H9 (cell line): ENCODE measurements around the gene METAP2. TPM values are rescaled to one million over a fixed set of nuclear protein-coding genes. Genes with fewer than 3 reads are reported as not detected.

Source experiments
- DNase-seq: peaks from one replicate; pipeline ENCODE4 v3.0.0-alpha.2; 2017
- H2AFZ ChIP-seq: one replicate; pipeline ENCODE4 v1.6.1; 2013; ENCODE audit warnings: mild to moderate bottlenecking, low read length, control low read depth, moderate library complexity
- H2AK5ac ChIP-seq: 2 replicates; pipeline ENCODE4 v1.6.1; 2013; ENCODE audit warnings: low read length, control low read depth, mixed read lengths; ENCODE audit not compliant: insufficient read length
- H2BK120ac ChIP-seq: one replicate; pipeline ENCODE4 v1.6.1; 2013; ENCODE audit warnings: low read depth, mild to moderate bottlenecking, low read length, control low read depth, inconsistent platforms; ENCODE audit not compliant: poor library complexity, severe bottlenecking
- H2BK12ac ChIP-seq: 2 replicates; pipeline ENCODE4 v1.6.1; 2013; ENCODE audit warnings: low read length, control low read depth, mixed read lengths, low read depth; ENCODE audit not compliant: insufficient read length
- H2BK15ac ChIP-seq: 2 replicates; pipeline ENCODE4 v1.6.1; 2013; ENCODE audit warnings: low read depth, low read length, control low read depth
- H2BK20ac ChIP-seq: one replicate; pipeline ENCODE4 v1.6.1; 2013; ENCODE audit warnings: low read depth, mild to moderate bottlenecking, low read length, control low read depth, inconsistent platforms; ENCODE audit not compliant: poor library complexity, severe bottlenecking
- H2BK5ac ChIP-seq: 2 replicates; pipeline ENCODE4 v1.6.1; 2013; ENCODE audit warnings: low read length, control low read depth, mixed read lengths; ENCODE audit not compliant: insufficient read length
- H3K14ac ChIP-seq: 2 replicates; pipeline ENCODE4 v1.6.1; 2013; ENCODE audit warnings: low read length, control low read depth; ENCODE audit not compliant: insufficient read depth
- H3K18ac ChIP-seq: 2 replicates; pipeline ENCODE4 v1.6.1; 2013; ENCODE audit warnings: low read depth, mild to moderate bottlenecking, mixed read lengths, low read length, control low read depth; ENCODE audit not compliant: insufficient read length
- H3K23ac ChIP-seq: 2 replicates; pipeline ENCODE4 v1.6.1; 2013; ENCODE audit warnings: low read length, control low read depth, mixed read lengths, low read depth; ENCODE audit not compliant: insufficient read length
- H3K23me2 ChIP-seq: 2 replicates; pipeline ENCODE4 v1.6.1; 2013; ENCODE audit warnings: low read depth, mild to moderate bottlenecking, mixed read lengths, low read length, control low read depth; ENCODE audit not compliant: insufficient read length, poor library complexity, severe bottlenecking
- H3K27ac ChIP-seq: 2 replicates; pipeline ENCODE4 v1.5.1; 2013; ENCODE audit warnings: low read length, control low read depth, mixed read lengths, low read depth; ENCODE audit not compliant: insufficient read length
- H3K27me3 ChIP-seq: 2 replicates; pipeline ENCODE4 v1.6.1; 2013; ENCODE audit warnings: low read length, control low read depth, inconsistent platforms; ENCODE audit not compliant: insufficient read depth
- H3K4ac ChIP-seq: 2 replicates; pipeline ENCODE4 v1.6.1; 2013; ENCODE audit warnings: low read depth, mild to moderate bottlenecking, control low read depth, inconsistent platforms, low read length, moderate library complexity
- H3K4me1 ChIP-seq: 2 replicates; pipeline ENCODE4 v1.6.1; 2013; ENCODE audit warnings: low read length, control low read depth, inconsistent platforms; ENCODE audit not compliant: insufficient read depth
- H3K4me2 ChIP-seq: 2 replicates; pipeline ENCODE4 v1.6.1; 2013; ENCODE audit warnings: low read length, control low read depth, mixed read lengths; ENCODE audit not compliant: insufficient read length, insufficient read depth
- H3K56ac ChIP-seq: 2 replicates; pipeline ENCODE4 v1.6.1; 2013; ENCODE audit warnings: low read depth, mild to moderate bottlenecking, mixed read lengths, low read length, control low read depth; ENCODE audit not compliant: insufficient read length
- H3K79me1 ChIP-seq: 2 replicates; pipeline ENCODE4 v1.6.1; 2013; ENCODE audit warnings: low read depth, mild to moderate bottlenecking, moderate library complexity, low read length, control low read depth, inconsistent platforms; ENCODE audit not compliant: insufficient read depth, poor library complexity, severe bottlenecking
- H3K79me2 ChIP-seq: 2 replicates; pipeline ENCODE4 v1.6.1; 2013; ENCODE audit warnings: low read length, control low read depth, inconsistent platforms; ENCODE audit not compliant: insufficient read depth
- H3K9ac ChIP-seq: 2 replicates; pipeline ENCODE4 v1.6.1; 2013; ENCODE audit warnings: low read length, control low read depth, mixed read lengths; ENCODE audit not compliant: insufficient read length; ENCODE audit errors: extremely low read depth
- H3K9me3 ChIP-seq: one replicate; pipeline ENCODE4 v1.6.1; 2013; ENCODE audit warnings: low read depth, low read length, inconsistent platforms; ENCODE audit not compliant: control insufficient read depth
- H3T11ph ChIP-seq: one replicate; pipeline ENCODE4 v1.6.1; 2013; ENCODE audit warnings: mild to moderate bottlenecking, low read length, control low read depth, inconsistent platforms
- H4K20me1 ChIP-seq: one replicate; pipeline ENCODE4 v1.6.1; 2013; ENCODE audit not compliant: control insufficient read depth, insufficient read length, insufficient read depth
- H4K5ac ChIP-seq: 2 replicates; pipeline ENCODE4 v1.6.1; 2013; ENCODE audit warnings: low read depth, mild to moderate bottlenecking, mixed read lengths, low read length, control low read depth; ENCODE audit not compliant: insufficient read length
- H4K8ac ChIP-seq: replicated peaks from 2 replicates; pipeline ENCODE4 v1.6.1; 2013; ENCODE audit warnings: low read length, control low read depth, mixed read lengths, low read depth; ENCODE audit not compliant: insufficient read length
- H4K91ac ChIP-seq: 2 replicates; pipeline ENCODE4 v1.6.1; 2013; ENCODE audit warnings: low read depth, mild to moderate bottlenecking, moderate library complexity, mixed read lengths, low read length, control low read depth; ENCODE audit not compliant: insufficient read length
- H3K27ac Mint-ChIP-seq, 3 experiments: 2 replicates in 2 of 3; 3 replicates in 1 of 3; pipeline ENCODE4 v1.8.0; 2020 to 2021; ENCODE audit warnings: mixed read lengths in 3 of 3, mild to moderate bottlenecking in 1 of 3, moderate library complexity in 1 of 3
- H3K27me3 Mint-ChIP-seq: 2 replicates; pipeline ENCODE4 v1.8.0; 2021; ENCODE audit warnings: low read depth, mild to moderate bottlenecking, moderate library complexity, mixed read lengths
- H3K36me3 Mint-ChIP-seq, 3 experiments: 2 replicates in 2 of 3; 3 replicates in 1 of 3; pipeline ENCODE4 v1.8.0; 2020 to 2021; ENCODE audit warnings: low read depth in 3 of 3, mixed read lengths in 3 of 3; ENCODE audit not compliant: insufficient read depth in 1 of 3
- H3K4me1 Mint-ChIP-seq, 2 experiments: 2 replicates each; pipeline ENCODE4 v1.8.0; 2020; ENCODE audit warnings: mixed read lengths in 2 of 2
- H3K4me3 Mint-ChIP-seq, 2 experiments: 2 replicates in 1 of 2; 3 replicates in 1 of 2; pipeline ENCODE4 v1.8.0; 2020 to 2021; ENCODE audit warnings: mild to moderate bottlenecking in 2 of 2, mixed read lengths in 2 of 2, moderate library complexity in 1 of 2
- H3K9me3 Mint-ChIP-seq, 2 experiments: 2 replicates in 1 of 2; 3 replicates in 1 of 2; pipeline ENCODE4 v1.8.0; 2020; ENCODE audit warnings: mild to moderate bottlenecking in 2 of 2, mixed read lengths in 2 of 2, moderate library complexity in 1 of 2
- CTCF ChIP-seq: fragments of 200-600 bp; sonication (generic); conservative IDR thresholded peaks from 3 replicates; pipeline ENCODE4 v1.8.0; 2021; ENCODE audit warnings: antibody characterized with exemption, mild to moderate bottlenecking
- WGBS: extraction: QIAGEN DNeasy Blood & Tissue Kit; methylation state at CpG from one replicate; pipeline ENCODE4 v1.1.7; 2013; ENCODE audit warnings: missing lambda C conversion rate, low lambda C conversion rate, mixed read lengths; ENCODE audit not compliant: insufficient read length; ENCODE audit errors: extremely low coverage; 5-methylcytosine and 5-hydroxymethylcytosine counted together
- total RNA-seq: library from RNA; stranded (reverse); gene quantifications from 2 replicates; pipeline ENCODE4 v1.2.1, GENCODE V29; 2021

The METAP2 gene
- total RNA-seq, 1 experiment from 2014 or later = 140 TPM

- Histone ChIP-seq H3T11ph (no peak overlapping the region), H3K79me1 (no peaks in the 10 kb centered on the region), H2BK5ac (no peak overlapping the region), H4K20me1 (no peaks in the 10 kb centered on the region), H4K8ac (no peak overlapping the region), H2BK15ac (no peak overlapping the region), H2AFZ (no peak overlapping the region), H3K27me3 (no peaks in the 10 kb centered on the region; the same call in 1 of the 2 replicates), H4K91ac (no peak overlapping the region), H3K18ac (no peak overlapping the region), H2BK12ac (no peak overlapping the region), H2BK120ac (no peak overlapping the region), H2BK20ac (no peak overlapping the region), H3K4me2 (no peak overlapping the region), H3K23me2 (no peaks in the 10 kb centered on the region), H3K9ac (no peak overlapping the region), H4K5ac (no peak overlapping the region), H3K4ac (no peak overlapping the region), H3K9me3 (no peaks in the 10 kb centered on the region), H3K79me2 (no peaks in the 10 kb centered on the region), H3K27ac (no peak overlapping the region), H3K4me1 (no peaks in the 10 kb centered on the region), H3K56ac (no peak overlapping the region), H3K14ac (no peak overlapping the region), H3K23ac (no peak overlapping the region), H2AK5ac (no peak overlapping the region)
- Mint-ChIP-seq H3K27ac (no peak overlapping the region; a peak in 1 of 7 replicates), H3K9me3 (no peaks in the 10 kb centered on the region), H3K27me3 (no peaks in the 10 kb centered on the region), H3K36me3 (peaks cover 27 to 89% (median 70%) of the 10 kb centered on the region in 3 experiments; a peak in 6 of 7 replicates), H3K4me3 (no peak overlapping the region), H3K4me1 (no peaks in the 10 kb centered on the region)
- no CpG with 5 or more reads among the region's 1 CpG for WGBS
- no peak for TF ChIP-seq CTCF
- DNase-seq = no peak
Observed at GRCh38 chr12:95511977-95512376, 38.0 kb downstream of the METAP2 start.
